Nephron (organoid): ENCODE results near the gene ANKRD55.
"Not testable (repeated sequence)": the region's sequence is repeated elsewhere in the genome, so short reads cannot be mapped to it uniquely, and the experiment has no call there.

ENCODE experiments used
- H3K27ac Mint-ChIP-seq, 3 experiments: 2 replicates each; pipeline ENCODE4 v1.8.0; 2020; ENCODE audit warnings: mixed read lengths in 3 of 3, mild to moderate bottlenecking in 2 of 3, moderate library complexity in 1 of 3
- H3K27me3 Mint-ChIP-seq: 2 replicates; pipeline ENCODE4 v1.8.0; 2021; ENCODE audit warnings: low read depth, mild to moderate bottlenecking, moderate library complexity, mixed read lengths
- H3K36me3 Mint-ChIP-seq: 2 replicates; pipeline ENCODE4 v1.8.0; 2020; ENCODE audit warnings: low read depth, mixed read lengths
- H3K4me1 Mint-ChIP-seq: 2 replicates; pipeline ENCODE4 v1.8.0; 2020; ENCODE audit warnings: mixed read lengths
- H3K4me3 Mint-ChIP-seq, 3 experiments: 2 replicates each; pipeline ENCODE4 v1.8.0; 2020; ENCODE audit warnings: mild to moderate bottlenecking in 3 of 3, mixed read lengths in 3 of 3, moderate library complexity in 2 of 3
- H3K9me3 Mint-ChIP-seq: 2 replicates; pipeline ENCODE4 v1.8.0; 2020; ENCODE audit warnings: mixed read lengths
- CTCF ChIP-seq, 3 experiments: fragments of 200-600 bp; sonication (generic); IDR thresholded peaks; one replicate each; pipeline ENCODE4 v1.5.0; 2021; ENCODE audit warnings: antibody characterized with exemption in 3 of 3; ENCODE audit not compliant: unreplicated experiment in 3 of 3

Gene ANKRD55

GRCh38 chr5:56250011-56250410 lies 16.9 kb upstream of the ANKRD55 start:
- TF ChIP-seq CTCF (IDR thresholded peaks at IDR 0.05; ENCODE audit: unreplicated experiment in 3 of 3), result no peak
- Mint-ChIP-seq H3K27me3 (peaks cover 4% of the 10 kb centered on the region), H3K9me3 (no peaks in the 10 kb centered on the region), H3K36me3 (no peaks in the 10 kb centered on the region), H3K4me1 (peaks cover 27% of the 10 kb centered on the region), H3K27ac (peak overlapping the region; percentile 14 to 55 (median 18)), H3K4me3 (no peak overlapping the region)

GRCh38 chr5:56249085-56249484 lies 16.0 kb upstream of the ANKRD55 start:
- not testable (repeated sequence) for H3K36me3 Mint-ChIP-seq, H3K27ac Mint-ChIP-seq, H3K9me3 Mint-ChIP-seq, H3K27me3 Mint-ChIP-seq, H3K4me3 Mint-ChIP-seq
- H3K4me1 Mint-ChIP-seq, result peaks cover 27% of the 10 kb centered on the region

GRCh38 chr5:56247592-56247991 lies 14.5 kb upstream of the ANKRD55 start:
- Mint-ChIP-seq H3K9me3 (peaks cover 8% of the 10 kb centered on the region), H3K4me3 (peak overlapping the region in 1 of 3 experiments; percentile 40), H3K36me3 (no peaks in the 10 kb centered on the region), H3K27me3 (no peaks in the 10 kb centered on the region), H3K27ac (peak overlapping the region; percentile 94 to 97 (median 95)), H3K4me1 (peaks cover 22% of the 10 kb centered on the region)
- TF ChIP-seq CTCF (IDR thresholded peaks at IDR 0.05; ENCODE audit: unreplicated experiment in 3 of 3), result no peak

GRCh38 chr5:56246769-56247168 lies 13.6 kb upstream of the ANKRD55 start:
- H3K36me3 Mint-ChIP-seq, result no peaks in the 10 kb centered on the region
- peaks cover 9% of the 10 kb centered on the region for H3K9me3 Mint-ChIP-seq
- no peak overlapping the region for H3K4me3 Mint-ChIP-seq
- no peaks in the 10 kb centered on the region for H3K27me3 Mint-ChIP-seq
- H3K27ac Mint-ChIP-seq, result peak overlapping the region in 2 of 3 experiments; percentile 24 to 95
- no peak for TF ChIP-seq CTCF (IDR thresholded peaks at IDR 0.05; ENCODE audit: unreplicated experiment in 3 of 3)
- peaks cover 18% of the 10 kb centered on the region for H3K4me1 Mint-ChIP-seq

GRCh38 chr5:56245481-56245880 lies 12.4 kb upstream of the ANKRD55 start:
- no peak overlapping the region for H3K27ac Mint-ChIP-seq
- peaks cover 18% of the 10 kb centered on the region for H3K9me3 Mint-ChIP-seq
- H3K36me3 Mint-ChIP-seq, result no peaks in the 10 kb centered on the region
- H3K4me3 Mint-ChIP-seq, result no peak overlapping the region
- H3K4me1 Mint-ChIP-seq, result peaks cover 18% of the 10 kb centered on the region
- no peaks in the 10 kb centered on the region for H3K27me3 Mint-ChIP-seq
- TF ChIP-seq CTCF (IDR thresholded peaks at IDR 0.05; ENCODE audit: unreplicated experiment in 3 of 3), result no peak

- Mint-ChIP-seq H3K9me3 (peaks cover 23% of the 10 kb centered on the region), H3K27ac (peak overlapping the region in 1 of 3 experiments; percentile 26), H3K27me3 (no peaks in the 10 kb centered on the region), H3K4me1 (peaks cover 12% of the 10 kb centered on the region), H3K36me3 (no peaks in the 10 kb centered on the region), H3K4me3 (no peak overlapping the region)
- no peak for TF ChIP-seq CTCF (IDR thresholded peaks at IDR 0.05; ENCODE audit: unreplicated experiment in 3 of 3)
Observed at GRCh38 chr5:56244627-56245026, 11.5 kb upstream of the ANKRD55 start.

- H3K4me3 Mint-ChIP-seq, H3K36me3 Mint-ChIP-seq, H3K4me1 Mint-ChIP-seq, H3K27ac Mint-ChIP-seq, H3K27me3 Mint-ChIP-seq: not testable (repeated sequence)
- peaks cover 30% of the 10 kb centered on the region for H3K9me3 Mint-ChIP-seq
Observed at GRCh38 chr5:56242271-56242670, 9.1 kb upstream of the ANKRD55 start.
